Aorta (tissue), 5 donors: ENCODE data around the gene TOP1. TPM values are rescaled to one million over a fixed set of nuclear protein-coding genes. Genes with fewer than 3 reads are reported as not detected.
"Not testable (repeated sequence)": the region's sequence is repeated elsewhere in the genome, so short reads cannot be mapped to it uniquely, and the experiment has no call there.

Source experiments
- ATAC-seq: fragments of 200-7000 bp; cut with Tn5 transposase; one replicate; pipeline ENCODE4 v1.9.1; 2022; ENCODE audit warnings: moderate library complexity; ENCODE audit not compliant: low FRiP score
- DNase-seq, 2 donors: peaks; one replicate each; pipeline ENCODE4 v3.0.0-alpha.2; 2020
- H3K27ac ChIP-seq, 2 donors: one replicate each; pipeline ENCODE4 v1.5.1; 2013; ENCODE audit warnings: low read length in 2 of 2, mild to moderate bottlenecking in 2 of 2, moderate library complexity in 2 of 2, control low read depth in 1 of 2, inconsistent platforms in 1 of 2, low read depth in 1 of 2
- H3K27me3 ChIP-seq, 2 donors: one replicate each; pipeline ENCODE4 v1.6.1; 2013; ENCODE audit warnings: control low read depth in 1 of 2, low read length in 1 of 2, mild to moderate bottlenecking in 1 of 2, moderate library complexity in 1 of 2; ENCODE audit not compliant: insufficient read depth in 2 of 2, control insufficient read depth in 1 of 2
- H3K36me3 ChIP-seq, 2 donors: one replicate each; pipeline ENCODE4 v1.6.1; 2013; ENCODE audit warnings: control low read depth in 1 of 2, low read length in 1 of 2, mild to moderate bottlenecking in 1 of 2; ENCODE audit not compliant: insufficient read depth in 2 of 2, control insufficient read depth in 1 of 2
- H3K4me1 ChIP-seq, 2 donors: one replicate each; pipeline ENCODE4 v1.6.1; 2013; ENCODE audit warnings: low read length in 2 of 2, control low read depth in 1 of 2, mild to moderate bottlenecking in 1 of 2, moderate library complexity in 1 of 2; ENCODE audit not compliant: insufficient read depth in 2 of 2, control insufficient read depth in 1 of 2
- H3K4me3 ChIP-seq, 2 donors: one replicate each; pipeline ENCODE4 v1.5.1; 2013; ENCODE audit warnings: low read length in 2 of 2, control low read depth in 1 of 2, mild to moderate bottlenecking in 1 of 2
- H3K9me3 ChIP-seq: one replicate; pipeline ENCODE4 v1.6.1; 2013; ENCODE audit warnings: mild to moderate bottlenecking, low read length; ENCODE audit not compliant: control insufficient read depth
- WGBS, 2 donors: extraction: QIAGEN DNeasy Blood & Tissue Kit; methylation state at CpG; one replicate each; pipeline ENCODE4 v1.1.7; 2013; 5-methylcytosine and 5-hydroxymethylcytosine counted together
- intact Hi-C, 2 donors: fragments of 100-400 bp; cut with DNase I; formaldehyde crosslinking; loops; one replicate each; pipeline versions ENCODE4 v1.14.2 to v1.15.0; 2022
- polyA plus RNA-seq, 2 donors: library from polyadenylated mRNA; stranded (reverse); fragments of 200-250 nt; gene quantifications; one replicate each; pipeline ENCODE4 v1.2.3, GENCODE V29; 2013
- total RNA-seq, 2 donors: library from RNA; stranded (reverse); fragmentation: NEBNext Ultra II Directional; extraction: Animal tissue kit (Norgen Biotek cat#: 25700); gene quantifications; one replicate each; pipeline ENCODE4 v1.2.1, GENCODE V29; 2021
- donor health status: healthy with polysubstance abuse.
- donor health status: Bipolar disorder and iron deficiency.
- donor health status: DM: no; HTN: no; CAD: no.
- donor health status: DM: no; HTN: no; CAD: no.
- donor health status: DM: yes; HTN: yes; CAD: no.

TOP1 gene
- total and polyA plus RNA-seq, 4 donors, result 15.6 to 32.4 (median 24.1) TPM

GRCh38 chr20:41001497-41001896 lies 27.1 kb upstream of the TOP1 start:
- H3K27ac ChIP-seq, result no peak overlapping the region
- intact Hi-C loops, result no loop called here
- DNase-seq, result no peak
- H3K36me3 ChIP-seq, result no peaks in the 10 kb centered on the region
- H3K9me3 ChIP-seq, result no peaks in the 10 kb centered on the region
- 94 to 95% methylated on average over 4 of the region's 4 CpGs for WGBS, 2 donors
- no peak for ATAC-seq
- no peaks in the 10 kb centered on the region for H3K27me3 ChIP-seq
- no peak overlapping the region for H3K4me3 ChIP-seq
- no peaks in the 10 kb centered on the region for H3K4me1 ChIP-seq

DNA sequence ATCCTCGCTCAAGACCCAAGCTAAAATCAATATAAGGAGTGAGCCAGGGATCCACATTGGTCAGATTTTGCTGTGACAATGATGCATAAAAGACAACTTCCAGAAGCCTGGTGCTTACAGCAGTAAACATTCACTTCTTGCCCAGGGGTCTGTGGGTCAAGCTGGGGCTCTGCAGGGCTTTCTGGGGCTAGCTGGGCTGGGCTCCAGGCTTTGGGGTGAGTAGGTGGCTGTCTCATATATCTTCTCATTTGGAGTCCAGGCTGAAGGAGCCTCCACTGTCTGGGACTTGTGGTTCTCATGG lies 25.8 kb upstream of the TOP1 start:
- no peak overlapping the region for H3K4me3 ChIP-seq
- DNase-seq (no peak), ATAC-seq (no peak)
- H3K36me3 ChIP-seq, result no peaks in the 10 kb centered on the region
- H3K4me1 ChIP-seq, result no peaks in the 10 kb centered on the region
- intact Hi-C loops, result no loop called here
- WGBS, 2 donors, result 94 to 96% methylated on average over 1 of the region's 1 CpG
- H3K9me3 ChIP-seq, result no peaks in the 10 kb centered on the region
- H3K27ac ChIP-seq, result no peak overlapping the region
- no peaks in the 10 kb centered on the region for H3K27me3 ChIP-seq

- peak in 1 of 2 donors; percentile 84 for DNase-seq
- Histone ChIP-seq H3K27me3 (no peaks in the 10 kb centered on the region), H3K4me3 (no peak overlapping the region), H3K9me3 (no peaks in the 10 kb centered on the region), H3K36me3 (no peaks in the 10 kb centered on the region), H3K27ac (no peak overlapping the region), H3K4me1 (no peaks in the 10 kb centered on the region)
- peak; percentile 64 for ATAC-seq
- intact Hi-C loops, result no loop called here
- 63 to 68% methylated on average over 12 of the region's 12 CpGs for whole genome bisulfite sequencing, 2 donors
Measured at GRCh38 chr20:41003143-41003935, 25.3 kb upstream of the TOP1 start.

- ATAC-seq, DNase-seq, H3K27me3 ChIP-seq, H3K36me3 ChIP-seq, H3K4me3 ChIP-seq, H3K4me1 ChIP-seq, H3K27ac ChIP-seq, intact Hi-C loops, H3K9me3 ChIP-seq: not testable (repeated sequence)
- WGBS, 2 donors, result 96% methylated on average over 6 of the region's 6 CpGs
Measured at GRCh38 chr20:41003936-41004294, 24.7 kb upstream of the TOP1 start.

DNA sequence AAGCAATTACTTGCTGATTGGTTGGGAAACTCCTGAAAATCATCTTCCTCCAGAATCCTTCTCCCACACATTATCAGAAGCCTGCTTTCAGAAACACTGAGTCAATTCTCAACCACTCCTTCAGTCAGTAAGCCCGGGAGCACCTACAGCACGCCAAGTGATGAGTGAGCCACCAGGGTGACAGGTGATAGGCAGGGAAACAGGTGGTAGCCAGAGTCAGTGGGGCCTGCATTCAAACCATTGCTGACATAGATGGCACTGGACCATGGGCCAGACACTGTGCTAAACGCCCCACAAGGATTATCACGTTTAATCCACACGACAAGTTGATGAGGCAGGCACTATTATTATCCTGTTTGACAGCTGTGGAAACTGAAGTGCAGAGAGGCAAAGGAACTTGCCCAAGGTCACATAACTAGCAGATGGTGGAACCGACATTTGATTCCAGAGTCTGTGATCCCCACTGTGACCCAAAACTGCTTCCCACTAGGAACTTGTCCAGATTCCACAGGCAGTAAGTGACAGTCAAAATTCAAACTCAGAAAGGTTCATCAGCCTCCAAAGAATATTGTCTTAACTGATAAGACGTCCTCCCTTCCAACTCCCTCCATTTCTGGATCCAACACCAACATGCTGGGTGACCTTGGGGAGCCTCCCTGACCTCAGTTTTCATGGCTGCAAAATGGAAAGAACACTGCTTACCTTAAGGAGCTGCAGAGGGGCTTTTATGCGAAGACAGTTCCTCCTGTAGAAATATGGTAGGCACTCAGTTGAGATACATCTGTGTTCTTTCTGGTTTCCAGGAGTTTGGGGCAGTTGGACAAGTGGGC lies 23.9 kb upstream of the TOP1 start:
- H3K27me3 ChIP-seq, result no peaks in the 10 kb centered on the region
- H3K4me3 ChIP-seq, result no peak overlapping the region
- intact Hi-C loops, result no loop called here
- DNase-seq, result no peak
- H3K4me1 ChIP-seq, result no peaks in the 10 kb centered on the region
- H3K27ac ChIP-seq, result peak overlapping the region in 1 of 2 donors; percentile 33
- 47 to 56% methylated on average over 8 of the region's 8 CpGs for WGBS, 2 donors
- no peaks in the 10 kb centered on the region for H3K9me3 ChIP-seq
- ATAC-seq, result no peak
- H3K36me3 ChIP-seq, result no peaks in the 10 kb centered on the region

GRCh38 chr20:41005361-41005729 lies 23.3 kb upstream of the TOP1 start:
- Histone ChIP-seq H3K27ac (peak overlapping the region in 1 of 2 donors; percentile 33), H3K27me3 (no peaks in the 10 kb centered on the region), H3K9me3 (no peaks in the 10 kb centered on the region), H3K4me3 (no peak overlapping the region), H3K4me1 (no peaks in the 10 kb centered on the region), H3K36me3 (no peaks in the 10 kb centered on the region)
- intact Hi-C loops, result no loop called here
- 7 to 9% methylated on average over 4 of the region's 4 CpGs for WGBS, 2 donors
- DNase-seq (peak; percentile 89 to 91), ATAC-seq (peak; percentile 80)

DNA sequence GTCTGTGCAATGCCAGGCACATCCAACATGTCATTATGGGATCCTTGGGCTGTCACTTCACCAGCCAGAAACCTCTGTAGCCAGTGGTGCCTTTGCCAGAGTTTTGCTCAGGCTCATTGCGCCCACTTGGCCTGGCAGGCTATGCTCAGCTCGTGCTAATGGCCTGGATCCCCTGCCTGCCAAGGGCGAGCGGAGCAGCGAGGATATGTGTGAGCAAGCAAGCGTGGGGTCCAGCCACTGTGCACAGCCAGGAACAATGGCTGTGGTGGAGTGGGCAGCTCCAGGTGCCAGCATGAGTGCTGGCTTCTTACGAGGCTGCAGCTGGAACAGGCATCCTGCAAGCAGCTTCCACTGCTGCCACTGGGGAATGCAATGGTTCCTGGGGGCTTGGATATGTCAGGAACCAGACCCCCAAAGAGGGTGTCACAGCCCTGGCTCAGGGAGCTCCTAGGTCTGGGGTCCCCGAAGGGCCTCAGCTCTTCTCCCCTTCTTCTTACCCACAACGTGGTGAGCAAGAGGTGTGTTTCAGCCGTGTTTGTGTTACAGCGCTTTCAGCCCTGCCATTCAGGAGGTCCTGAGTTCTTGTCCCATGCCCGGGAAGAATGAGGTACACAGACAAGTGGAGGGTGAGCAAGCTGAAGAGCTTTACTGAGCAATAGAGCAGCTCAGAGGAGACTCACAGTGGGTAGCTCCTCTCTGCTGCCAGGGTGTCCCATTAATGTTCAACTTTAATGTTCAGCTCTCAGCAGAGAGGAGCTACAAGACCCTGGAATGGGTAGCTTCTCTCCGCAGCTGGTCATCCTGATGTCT lies 22.3 kb upstream of the TOP1 start:
- 72 to 78% methylated on average over 13 of the region's 13 CpGs for WGBS, 2 donors
- no peaks in the 10 kb centered on the region for H3K27me3 ChIP-seq
- ATAC-seq (no peak), DNase-seq (no peak)
- intact Hi-C loops, result no loop called here
- no peak overlapping the region for H3K4me3 ChIP-seq
- no peaks in the 10 kb centered on the region for H3K4me1 ChIP-seq
- no peaks in the 10 kb centered on the region for H3K36me3 ChIP-seq
- no peaks in the 10 kb centered on the region for H3K9me3 ChIP-seq
- H3K27ac ChIP-seq, result no peak overlapping the region

DNA sequence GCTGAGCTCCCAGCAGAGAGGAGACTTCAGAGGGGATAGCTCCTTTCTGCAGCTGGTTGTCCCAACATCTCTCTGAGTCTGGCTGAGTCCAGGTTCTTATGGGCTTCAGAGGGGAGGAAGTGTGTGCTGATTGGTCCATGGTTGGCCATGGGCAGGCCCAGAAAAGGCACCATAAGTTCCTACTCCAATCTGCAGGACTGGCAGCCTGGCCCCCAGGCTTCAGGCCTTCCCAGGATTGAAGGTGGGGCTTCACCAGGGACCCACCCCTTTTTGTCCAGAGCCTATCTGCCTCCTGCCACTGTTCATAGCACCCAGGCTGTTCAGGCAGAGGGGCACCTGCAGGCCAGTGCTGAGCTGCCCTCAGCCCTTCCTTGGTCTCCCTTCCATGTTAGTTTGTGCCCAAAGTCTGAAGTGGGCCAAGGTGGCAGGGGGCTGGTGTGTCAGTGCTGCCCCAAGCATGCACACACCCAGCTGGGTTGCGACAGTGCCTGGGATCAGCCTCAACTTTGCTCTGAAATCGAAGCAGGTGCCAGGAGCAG lies 21.6 kb upstream of the TOP1 start:
- H3K36me3 ChIP-seq, result no peaks in the 10 kb centered on the region
- no peak for ATAC-seq

More for the DNA sequence above, 21.6 kb upstream of the TOP1 start:
- DNase-seq, result no peak
- no peaks in the 10 kb centered on the region for H3K9me3 ChIP-seq
- 88 to 96% methylated on average over 2 of the region's 2 CpGs for WGBS, 2 donors
- no peak overlapping the region for H3K27ac ChIP-seq
- intact Hi-C loops, result no loop called here
- no peak overlapping the region for H3K4me3 ChIP-seq
- H3K4me1 ChIP-seq, result no peaks in the 10 kb centered on the region
- H3K27me3 ChIP-seq, result no peaks in the 10 kb centered on the region
